Body of pancreas (tissue), 4 donors: ENCODE results near the gene GIT2.

ENCODE experiments used
- POLR2A ChIP-seq, 3 donors: fragments of 450-650 bp; IDR thresholded peaks; one replicate each; pipeline ENCODE4 v1.6.1; 2016; ENCODE audit warnings: antibody characterized with exemption in 3 of 3, mild to moderate bottlenecking in 2 of 3
- TF ChIP-seq, protein P1 (sequence below), 7 experiments: fragments of 450-650 bp in 4 of 7; fragments of 200-600 bp in 3 of 7; sonication (generic) in 3 of 7; IDR thresholded peaks; one replicate each; pipeline ENCODE4 v1.5.1; 2016 to 2019; ENCODE audit warnings: antibody characterized with exemption in 7 of 7

DNA sequence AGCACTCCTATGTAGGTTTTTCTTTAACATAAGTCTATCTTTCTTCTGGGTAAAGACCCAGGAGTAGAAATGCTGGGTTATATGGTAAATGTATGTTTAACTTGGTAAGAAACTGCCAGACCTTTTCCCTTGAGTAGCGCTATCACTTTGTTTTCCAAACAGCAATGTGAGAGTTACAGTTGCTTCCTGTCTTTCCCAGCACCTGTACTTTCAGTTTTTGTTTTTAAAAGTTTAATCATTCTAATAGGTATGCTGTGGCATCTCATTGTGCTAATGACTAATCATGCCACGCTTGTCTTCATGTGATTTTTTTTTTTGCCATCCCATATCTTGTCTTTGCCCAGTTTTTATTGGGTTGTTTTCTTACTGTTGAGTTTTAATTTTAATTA is 28.1 kb downstream of the GIT2 start:
- TF ChIP-seq, protein P1, sequence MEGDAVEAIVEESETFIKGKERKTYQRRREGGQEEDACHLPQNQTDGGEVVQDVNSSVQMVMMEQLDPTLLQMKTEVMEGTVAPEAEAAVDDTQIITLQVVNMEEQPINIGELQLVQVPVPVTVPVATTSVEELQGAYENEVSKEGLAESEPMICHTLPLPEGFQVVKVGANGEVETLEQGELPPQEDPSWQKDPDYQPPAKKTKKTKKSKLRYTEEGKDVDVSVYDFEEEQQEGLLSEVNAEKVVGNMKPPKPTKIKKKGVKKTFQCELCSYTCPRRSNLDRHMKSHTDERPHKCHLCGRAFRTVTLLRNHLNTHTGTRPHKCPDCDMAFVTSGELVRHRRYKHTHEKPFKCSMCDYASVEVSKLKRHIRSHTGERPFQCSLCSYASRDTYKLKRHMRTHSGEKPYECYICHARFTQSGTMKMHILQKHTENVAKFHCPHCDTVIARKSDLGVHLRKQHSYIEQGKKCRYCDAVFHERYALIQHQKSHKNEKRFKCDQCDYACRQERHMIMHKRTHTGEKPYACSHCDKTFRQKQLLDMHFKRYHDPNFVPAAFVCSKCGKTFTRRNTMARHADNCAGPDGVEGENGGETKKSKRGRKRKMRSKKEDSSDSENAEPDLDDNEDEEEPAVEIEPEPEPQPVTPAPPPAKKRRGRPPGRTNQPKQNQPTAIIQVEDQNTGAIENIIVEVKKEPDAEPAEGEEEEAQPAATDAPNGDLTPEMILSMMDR (IDR thresholded peaks at IDR 0.05): no peak
- TF ChIP-seq POLR2A (IDR thresholded peaks at IDR 0.05): no peak
